NCI-H2196 (cell line): ENCODE data around the gene KSR2.
"Not testable (repeated sequence)": the region's sequence is repeated elsewhere in the genome, so short reads cannot be mapped to it uniquely, and the experiment has no call there.

Experiments used
- DNase-seq: peaks from one replicate; lab custom pipeline; 2025; ENCODE audit not compliant: unreplicated experiment; lab: John Stamatoyannopoulos, UW

The KSR2 gene

GRCh38 chr12:117766008-117766407 lies 202.8 kb downstream of the KSR2 start:
- DNase-seq, result no peak

GRCh38 chr12:117762143-117762542 lies 206.6 kb downstream of the KSR2 start:
- DNase-seq, result no peak

GRCh38 chr12:117761528-117762100 lies 207.2 kb downstream of the KSR2 start:
- DNase-seq, result no peak

GRCh38 chr12:117760990-117761389 lies 207.8 kb downstream of the KSR2 start:
- no peak for DNase-seq

GRCh38 chr12:117750657-117751056 lies 218.1 kb downstream of the KSR2 start:
- no peak for DNase-seq

- DNase-seq, result no peak
These were observed 219.4 kb downstream of the KSR2 start for GRCh38 chr12:117749431-117749830.

GRCh38 chr12:117746358-117746757 lies 222.4 kb downstream of the KSR2 start:
- DNase-seq, result not testable (repeated sequence)

GRCh38 chr12:117744418-117744817 lies 224.4 kb downstream of the KSR2 start:
- DNase-seq, result no peak

- no peak for DNase-seq
These were observed 225.0 kb downstream of the KSR2 start for GRCh38 chr12:117743761-117744160.

GRCh38 chr12:117742721-117743120 lies 226.1 kb downstream of the KSR2 start:
- DNase-seq, result no peak

GRCh38 chr12:117738233-117738632 lies 230.6 kb downstream of the KSR2 start:
- no peak for DNase-seq

GRCh38 chr12:117733549-117733805 lies 235.3 kb downstream of the KSR2 start:
- no peak for DNase-seq

GRCh38 chr12:117732761-117733548 lies 235.8 kb downstream of the KSR2 start:
- no peak for DNase-seq

GRCh38 chr12:117731131-117731530 lies 237.7 kb downstream of the KSR2 start:
- DNase-seq, result not testable (repeated sequence)

GRCh38 chr12:117727301-117727700 lies 241.5 kb downstream of the KSR2 start:
- no peak for DNase-seq

- DNase-seq, result no peak
These were observed 244.2 kb downstream of the KSR2 start for GRCh38 chr12:117724543-117724942.

GRCh38 chr12:117718559-117718958 lies 250.2 kb downstream of the KSR2 start:
- no peak for DNase-seq

- DNase-seq, result no peak
These were observed 250.6 kb downstream of the KSR2 start for GRCh38 chr12:117718141-117718540.

GRCh38 chr12:117714203-117714602 lies 254.6 kb downstream of the KSR2 start:
- no peak for DNase-seq

GRCh38 chr12:117710121-117710520 lies 258.7 kb downstream of the KSR2 start:
- DNase-seq, result no peak

GRCh38 chr12:117707861-117708260 lies 260.9 kb downstream of the KSR2 start:
- no peak for DNase-seq

GRCh38 chr12:117703584-117703983 lies 265.2 kb downstream of the KSR2 start:
- DNase-seq, result no peak

- no peak for DNase-seq
These were observed 266.0 kb downstream of the KSR2 start for GRCh38 chr12:117702741-117703140.
